ENCODE results near the gene ST3GAL4.
"Not testable (repeated sequence)": the region's sequence is repeated elsewhere in the genome, so short reads cannot be mapped to it uniquely, and the experiment has no call there.

Gene ST3GAL4

GRCh38 chr11:126366064-126366822 lies 10.8 kb downstream of the ST3GAL4 start:
- no peak for FAIRE-seq

- FAIRE-seq = not testable (repeated sequence)
Observed at GRCh38 chr11:126366823-126367654, 11.6 kb downstream of the ST3GAL4 start.

DNA sequence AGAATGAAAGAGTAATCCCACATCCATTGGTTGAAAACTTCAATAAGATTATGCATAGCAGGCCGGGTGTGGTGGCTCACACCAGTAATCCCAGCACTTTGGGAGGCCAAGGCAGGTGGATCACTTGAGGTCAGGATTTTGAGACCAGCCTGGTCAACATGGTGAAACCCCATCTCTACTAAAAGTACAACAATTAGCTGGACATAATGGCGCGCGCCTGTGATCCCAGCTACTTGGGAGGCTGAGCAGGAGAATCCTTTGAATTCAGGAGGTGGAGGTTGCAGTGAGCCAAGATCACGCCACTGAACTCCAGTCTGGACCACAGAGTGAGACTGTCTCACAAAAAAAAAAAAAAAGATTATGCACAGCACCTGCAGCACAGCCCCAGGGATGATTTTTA lies 12.3 kb downstream of the ST3GAL4 start:
- FAIRE-seq = not testable (repeated sequence)

DNA sequence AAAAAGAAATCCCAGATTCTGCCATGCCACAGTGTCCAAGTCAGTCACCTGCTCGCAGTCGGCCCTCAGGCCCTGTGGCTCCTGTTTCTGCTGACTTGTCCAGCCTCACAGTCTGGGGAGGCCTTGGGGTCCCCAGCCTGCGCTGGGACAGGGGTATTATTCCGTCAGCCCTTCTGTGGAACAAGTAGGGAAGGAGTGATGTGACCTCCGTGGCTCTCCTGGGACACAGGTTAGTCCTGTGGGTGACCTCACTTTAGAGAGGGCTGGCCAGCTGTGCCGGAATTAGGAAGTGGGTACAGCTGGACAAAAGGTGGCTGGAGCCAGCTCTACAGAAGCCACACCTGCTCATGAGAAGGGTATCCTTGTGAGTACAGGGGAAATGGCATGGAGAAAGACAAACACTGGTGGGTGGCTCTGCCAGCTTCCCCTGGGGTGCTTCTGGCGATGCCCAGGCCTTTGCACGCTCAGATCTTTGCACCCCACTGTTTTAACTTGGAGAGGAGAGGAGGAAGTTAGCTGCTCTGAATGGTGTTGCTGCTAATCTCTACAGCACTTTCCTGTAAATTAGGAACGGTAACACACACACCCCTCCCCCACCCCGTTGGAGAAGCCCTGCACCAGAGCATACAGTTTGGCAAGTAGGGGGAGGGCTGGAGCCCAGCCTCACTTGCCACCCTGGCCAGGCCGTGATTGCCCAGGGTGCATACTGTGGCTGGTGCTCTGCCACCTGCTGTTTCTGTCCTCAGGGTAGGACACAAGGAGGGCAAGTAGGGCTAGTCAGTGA lies 13.0 kb downstream of the ST3GAL4 start:
- FAIRE-seq = not testable (repeated sequence)

DNA sequence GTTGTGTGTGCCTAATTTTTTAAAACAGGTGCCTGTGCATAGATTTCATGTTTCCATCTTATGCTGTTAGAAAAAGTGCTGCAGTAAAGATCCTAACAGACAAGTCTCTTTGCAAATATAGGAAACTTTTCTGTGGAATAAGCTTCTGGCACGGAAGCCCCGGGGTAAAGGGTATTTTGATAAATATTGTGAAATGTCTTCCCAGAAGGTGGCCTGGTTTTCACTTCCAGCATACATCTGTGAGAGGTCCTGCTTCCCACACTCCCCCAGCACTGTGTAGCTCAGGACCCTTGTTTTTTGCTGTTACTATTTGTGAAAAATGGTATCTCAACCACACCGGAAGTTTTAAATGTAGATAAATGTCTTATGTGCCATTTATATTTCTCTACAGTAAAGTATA lies 14.5 kb downstream of the ST3GAL4 start:
- FAIRE-seq = no peak

- FAIRE-seq = no peak
Observed at GRCh38 chr11:126371595-126371994, 16.1 kb downstream of the ST3GAL4 start.

DNA sequence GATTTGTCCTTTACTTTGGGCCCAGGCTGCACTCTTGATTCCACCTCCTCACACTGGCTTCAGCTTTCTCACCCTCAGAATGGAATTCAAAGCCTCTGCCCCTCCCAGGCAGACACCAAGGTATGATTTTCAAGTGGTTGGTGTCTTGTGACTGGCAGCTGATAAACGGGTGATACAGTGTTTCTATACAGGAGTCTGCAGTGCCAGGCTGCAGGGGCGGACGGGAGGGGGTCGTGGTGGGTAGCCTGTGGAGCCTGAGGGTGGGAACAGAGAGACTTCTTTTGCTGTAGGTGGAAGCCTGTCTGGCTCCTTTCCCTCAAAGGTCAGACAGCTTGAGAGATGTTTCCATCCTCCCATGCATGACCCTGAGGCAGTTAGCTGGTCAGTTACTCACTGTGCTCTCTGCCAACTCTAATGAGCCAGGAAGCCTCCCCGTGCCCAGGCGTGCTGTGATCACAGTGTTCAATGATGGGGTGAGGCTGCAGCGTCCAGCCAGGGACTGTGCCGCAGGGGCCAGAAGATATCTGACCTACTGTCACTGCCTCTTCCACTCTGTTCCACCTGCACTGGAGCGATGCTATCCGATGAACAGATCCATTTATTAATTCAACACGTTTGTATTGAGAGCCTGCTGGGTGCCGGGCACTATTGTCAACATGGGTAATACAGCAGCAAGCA lies 18.0 kb downstream of the ST3GAL4 start:
- FAIRE-seq = not testable (repeated sequence)

DNA sequence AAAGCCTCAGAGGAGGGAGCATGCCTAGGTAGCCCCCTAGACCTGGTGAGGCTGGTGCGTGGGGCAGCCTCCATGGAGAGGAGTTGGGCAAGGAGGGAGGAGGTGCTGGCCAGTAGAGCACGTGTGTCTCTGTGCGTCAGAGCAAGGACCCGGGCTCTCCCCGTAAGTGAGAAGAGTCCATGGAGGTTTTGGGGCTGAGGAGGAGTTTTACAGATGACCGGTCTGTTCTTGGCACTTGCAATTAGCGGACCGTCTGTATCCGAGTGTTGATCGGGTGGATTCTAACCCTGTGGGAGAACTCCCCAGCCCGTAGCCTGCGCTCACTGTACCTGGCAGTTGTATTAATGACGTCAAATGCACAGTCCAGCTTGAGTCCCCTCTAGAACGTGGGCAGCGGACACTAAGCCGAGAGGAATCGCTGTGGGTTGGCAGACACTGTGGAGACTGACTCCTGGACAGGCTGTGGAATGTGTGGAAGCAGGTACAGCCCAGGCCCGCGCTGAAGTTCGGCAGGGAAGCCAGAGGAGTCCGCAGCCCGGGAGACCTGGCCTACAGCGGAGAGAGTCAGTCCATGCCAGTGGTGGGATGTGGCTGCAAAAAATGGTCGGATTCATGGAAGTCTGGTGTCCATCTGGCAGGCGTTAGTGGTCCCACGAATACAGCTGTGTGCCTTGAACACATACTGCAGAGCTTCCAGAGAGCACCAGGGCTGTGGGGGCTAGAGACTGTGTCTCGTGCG lies 19.2 kb downstream of the ST3GAL4 start:
- not testable (repeated sequence) for FAIRE-seq

DNA sequence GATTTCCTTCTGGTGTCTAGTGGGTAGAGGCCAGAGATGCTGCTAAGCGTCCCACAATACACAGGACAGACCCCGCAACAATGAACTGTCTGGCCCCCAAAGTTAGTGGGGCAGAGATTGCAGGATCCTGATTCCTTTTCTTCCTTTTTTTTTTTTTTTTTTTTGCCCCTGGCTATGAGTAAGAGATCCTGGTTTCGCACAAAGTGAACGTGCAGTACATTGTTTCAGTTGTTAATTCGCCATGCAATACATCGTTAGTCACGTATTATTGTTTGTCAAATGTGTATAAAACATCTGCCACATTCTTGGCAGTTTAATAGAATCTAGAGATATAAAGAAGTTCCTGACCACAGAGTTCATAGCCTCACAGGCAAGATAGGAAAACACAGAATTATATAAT lies 20.2 kb downstream of the ST3GAL4 start:
- FAIRE-seq = no peak

- no peak for FAIRE-seq
Observed at GRCh38 chr11:126378763-126379162, 23.3 kb downstream of the ST3GAL4 start.

GRCh38 chr11:126380909-126381308 lies 25.4 kb downstream of the ST3GAL4 start:
- no peak for FAIRE-seq

- not testable (repeated sequence) for FAIRE-seq
Observed at GRCh38 chr11:126381960-126382359, 26.5 kb downstream of the ST3GAL4 start.

DNA sequence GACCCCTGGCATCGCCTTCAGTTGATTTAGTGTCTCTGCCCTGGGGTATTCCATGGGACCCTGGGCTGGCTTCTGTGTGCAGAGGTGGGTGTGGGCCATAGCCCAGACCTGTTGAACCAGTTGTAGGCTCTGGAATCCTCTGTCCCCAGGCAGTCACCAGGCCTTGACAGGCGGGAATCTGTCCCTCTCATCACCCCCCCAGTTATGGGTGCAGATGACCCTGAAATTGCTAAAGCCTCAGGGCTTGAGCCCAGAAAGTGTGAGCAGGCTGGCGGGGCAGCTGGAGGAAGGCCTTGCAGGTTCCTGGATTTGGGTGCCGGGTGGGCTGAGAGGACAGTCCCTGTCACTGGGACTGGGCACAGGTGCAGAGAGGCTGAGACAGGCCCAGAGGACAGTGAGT lies 27.2 kb downstream of the ST3GAL4 start:
- not testable (repeated sequence) for FAIRE-seq

DNA sequence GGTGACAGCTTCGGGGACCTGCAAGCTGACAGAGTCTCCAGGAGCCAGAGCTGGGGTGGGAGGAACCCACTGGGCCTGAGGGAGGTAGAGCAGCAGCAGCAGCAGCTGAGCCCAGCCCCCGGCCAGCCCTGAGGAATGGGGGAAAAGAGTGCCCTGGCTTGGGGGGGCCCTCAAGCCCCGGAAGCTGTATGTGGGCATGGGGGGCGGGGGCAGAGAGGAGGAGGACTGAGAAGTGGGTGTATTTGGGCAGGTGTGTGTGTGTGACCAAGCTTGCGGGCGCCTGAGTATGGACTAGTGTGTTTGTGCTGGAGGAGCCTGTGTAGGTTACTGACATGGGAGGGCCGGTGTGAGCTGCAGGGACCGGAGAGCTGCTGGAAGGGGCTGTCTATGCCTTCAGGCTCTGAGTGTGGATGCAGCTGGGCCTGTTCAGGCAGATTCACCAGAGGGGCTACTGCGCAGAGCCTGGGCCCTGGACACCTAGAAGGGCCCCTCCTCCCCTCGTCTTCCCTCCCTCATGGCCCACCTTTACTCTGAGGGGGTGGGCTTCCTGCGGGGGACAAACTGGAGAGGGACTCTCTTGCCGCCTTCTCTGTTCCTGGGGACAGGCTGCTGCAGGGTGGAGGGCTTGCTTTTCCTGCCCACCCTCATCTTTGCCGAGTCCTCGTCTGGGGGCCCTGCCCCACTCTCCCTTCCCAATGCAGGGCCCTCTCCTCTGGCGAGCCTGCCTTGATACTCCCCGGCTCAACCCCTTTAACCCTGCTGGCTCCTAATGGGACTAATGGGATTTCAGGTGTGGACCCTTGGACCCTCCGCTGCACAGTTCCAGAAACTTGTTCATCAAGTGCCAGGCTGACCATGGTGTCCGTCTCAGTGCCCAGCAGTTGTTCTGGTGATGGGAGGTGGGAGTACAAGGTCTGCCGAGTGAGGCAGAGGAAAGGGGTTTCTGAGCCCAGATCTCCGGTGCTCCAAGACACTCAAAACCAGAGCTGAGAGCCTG lies 28.2 kb downstream of the ST3GAL4 start:
- no peak for FAIRE-seq

- FAIRE-seq = no peak
Observed at GRCh38 chr11:126384449-126385070, 29.1 kb downstream of the ST3GAL4 start.

DNA sequence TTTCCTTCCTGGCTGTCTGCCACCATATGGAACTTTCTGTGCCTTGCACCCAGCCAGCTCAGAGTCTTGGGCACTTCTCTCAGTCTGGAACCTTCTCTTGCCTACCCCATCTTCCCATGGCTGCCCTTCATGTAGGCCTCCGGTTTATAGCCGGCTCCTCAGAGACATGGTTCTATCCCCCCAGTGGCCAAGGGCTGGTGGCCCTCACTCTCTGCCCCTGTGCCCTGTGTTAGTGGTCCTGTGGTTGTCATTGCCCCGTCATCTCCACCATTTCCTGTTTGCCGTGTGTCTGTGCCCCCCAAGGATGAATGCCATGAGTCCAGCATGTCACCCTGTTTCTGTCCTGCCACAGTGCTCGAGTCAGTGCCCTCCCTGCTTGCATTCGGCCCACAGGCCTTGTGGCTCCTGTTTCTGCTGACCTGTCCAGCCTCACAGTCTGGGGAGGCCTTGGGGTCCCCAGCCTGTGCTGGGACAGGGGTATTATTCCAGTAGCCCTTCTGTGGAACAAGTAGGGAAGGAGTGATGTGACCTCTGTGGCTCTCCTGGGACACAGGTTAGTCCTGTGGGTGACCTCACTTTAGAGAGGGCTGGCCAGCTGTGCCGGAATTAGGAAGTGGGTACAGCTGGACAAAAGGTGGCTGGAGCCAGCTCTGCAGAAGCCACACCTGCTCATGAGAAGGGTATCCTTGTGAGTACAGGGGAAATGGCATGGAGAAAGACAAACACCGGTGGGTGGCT lies 30.7 kb downstream of the ST3GAL4 start:
- FAIRE-seq = no peak

- FAIRE-seq = not testable (repeated sequence)
Observed at GRCh38 chr11:126386729-126387071, 31.2 kb downstream of the ST3GAL4 start.

DNA sequence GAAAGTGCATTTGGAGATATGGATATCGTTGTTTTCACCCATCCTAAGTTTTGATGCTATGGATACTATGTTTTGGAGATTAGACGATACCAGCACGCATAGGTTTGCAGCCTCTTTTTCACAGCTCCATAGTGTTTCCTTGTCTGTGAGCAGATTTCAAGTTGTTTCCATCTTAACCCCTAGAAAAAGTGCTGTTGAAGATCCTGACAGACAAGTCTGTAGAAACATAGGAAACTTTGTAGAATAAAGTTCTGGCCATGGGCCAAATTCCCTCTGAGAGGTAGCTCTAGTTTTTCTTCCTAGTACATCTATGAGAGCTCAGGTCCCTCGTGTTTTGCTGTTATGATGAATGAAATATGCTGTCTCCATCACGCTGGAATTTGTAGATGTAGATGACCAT lies 32.4 kb downstream of the ST3GAL4 start:
- no peak for FAIRE-seq

- FAIRE-seq = no peak
Observed at GRCh38 chr11:126390272-126390867, 34.9 kb downstream of the ST3GAL4 start.
